Measurements from ENCODE around the gene LENG1. TPM values are rescaled to one million over a fixed set of nuclear protein-coding genes. Genes with fewer than 3 reads are reported as not detected.

Gene LENG1
- total RNA-seq, 1 experiment from 2014 or later: 7.6 TPM

DNA sequence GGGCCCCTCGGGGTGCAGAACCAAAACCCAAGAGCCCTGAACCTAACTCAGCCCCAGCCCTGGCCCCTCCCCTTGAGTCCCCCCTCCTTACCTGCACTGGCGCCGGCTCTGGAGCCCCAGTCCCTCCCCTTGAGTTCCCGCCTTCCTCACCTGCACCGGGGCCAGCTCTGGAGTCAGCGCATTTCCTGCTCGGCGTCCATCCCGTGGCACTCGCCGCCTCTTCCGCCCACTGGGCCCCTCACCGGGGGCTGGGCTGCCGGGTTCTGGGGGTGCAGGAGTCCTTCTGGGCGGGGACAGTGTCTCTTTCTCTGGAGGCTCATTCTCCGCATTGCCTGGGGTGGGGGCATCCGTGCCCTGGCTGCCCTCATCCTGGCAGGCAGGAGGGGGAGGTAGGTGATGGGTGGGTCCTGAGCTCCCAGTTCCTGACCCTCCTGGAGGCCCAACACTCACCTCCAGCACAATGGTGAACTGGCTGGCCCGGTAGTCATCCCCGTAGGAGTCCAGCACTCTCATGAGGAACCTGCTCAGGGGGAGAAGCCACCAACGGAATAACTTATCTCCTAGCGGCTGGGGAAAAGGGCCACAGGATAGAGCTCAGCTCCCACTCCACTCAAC, 51.5 kb downstream of the LENG1 start:
- H3K4me3 ChIP-seq (replicated peaks in 1 of 2; ENCODE audit: low read depth in 1 of 2, low read length in 2 of 2): no peak overlapping the region
- peaks cover 28 to 29% of the 10 kb centered on the region in 2 experiments; a peak in 3 of 4 replicates for H3K36me3 ChIP-seq (ENCODE audit: control insufficient read depth in 1 of 2, insufficient read depth in 2 of 2, low read length in 2 of 2)
- intact Hi-C loops (cut with micrococcal nuclease): no loop called here
- CTCF ChIA-PET: no interaction called here
- peaks cover 30% of the 10 kb centered on the region for H3K79me2 ChIP-seq (ENCODE audit: insufficient read depth, low read length)
- no peaks in the 10 kb centered on the region for H3K9me2 ChIP-seq (ENCODE audit: insufficient read depth)
- DNase-seq (ENCODE audit: low read depth, low spot score) (no peak), ATAC-seq (no peak)
- no peaks in the 10 kb centered on the region for H3K4me1 ChIP-seq (ENCODE audit: control insufficient read depth in 1 of 2, insufficient read depth in 2 of 2, low read length in 2 of 2)
- TF ChIP-seq, protein P1, sequence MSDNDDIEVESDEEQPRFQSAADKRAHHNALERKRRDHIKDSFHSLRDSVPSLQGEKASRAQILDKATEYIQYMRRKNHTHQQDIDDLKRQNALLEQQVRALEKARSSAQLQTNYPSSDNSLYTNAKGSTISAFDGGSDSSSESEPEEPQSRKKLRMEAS (IDR thresholded peaks at IDR 0.05): no peak
- TF ChIP-seq ELF1 (IDR thresholded peaks at IDR 0.05; ENCODE audit: borderline replicate concordance, low read depth) (no peak), EZH2phosphoT487 (IDR thresholded peaks at IDR 0.05; ENCODE audit: borderline replicate concordance) (no peak), ZNF274 (IDR thresholded peaks at IDR 0.05; ENCODE audit: low read depth, low read length) (no peak), TCF7L2 (IDR thresholded peaks at IDR 0.05; ENCODE audit: borderline replicate concordance, extremely low read depth, insufficient read depth, insufficient read length) (no peak), JUND (IDR thresholded peaks at IDR 0.05) (no peak), YY1 (IDR thresholded peaks at IDR 0.05; ENCODE audit: extremely low read depth, insufficient replicate concordance, low read depth, low read length) (no peak), SRF (IDR thresholded peaks at IDR 0.05; ENCODE audit: low read depth) (no peak), CEBPB (IDR thresholded peaks at IDR 0.05; ENCODE audit: low read depth) (no peak), CTCF (IDR thresholded peaks at IDR 0.05 in 2 of 3, conservative IDR thresholded peaks at IDR 0.05 in 1 of 3; ENCODE audit: borderline replicate concordance in 1 of 3, insufficient read depth in 1 of 3, low read depth in 2 of 3, low read length in 2 of 3) (no peak), FOSL1 (IDR thresholded peaks at IDR 0.05; ENCODE audit: low read depth) (no peak)
- TF ChIP-seq, protein P2, sequence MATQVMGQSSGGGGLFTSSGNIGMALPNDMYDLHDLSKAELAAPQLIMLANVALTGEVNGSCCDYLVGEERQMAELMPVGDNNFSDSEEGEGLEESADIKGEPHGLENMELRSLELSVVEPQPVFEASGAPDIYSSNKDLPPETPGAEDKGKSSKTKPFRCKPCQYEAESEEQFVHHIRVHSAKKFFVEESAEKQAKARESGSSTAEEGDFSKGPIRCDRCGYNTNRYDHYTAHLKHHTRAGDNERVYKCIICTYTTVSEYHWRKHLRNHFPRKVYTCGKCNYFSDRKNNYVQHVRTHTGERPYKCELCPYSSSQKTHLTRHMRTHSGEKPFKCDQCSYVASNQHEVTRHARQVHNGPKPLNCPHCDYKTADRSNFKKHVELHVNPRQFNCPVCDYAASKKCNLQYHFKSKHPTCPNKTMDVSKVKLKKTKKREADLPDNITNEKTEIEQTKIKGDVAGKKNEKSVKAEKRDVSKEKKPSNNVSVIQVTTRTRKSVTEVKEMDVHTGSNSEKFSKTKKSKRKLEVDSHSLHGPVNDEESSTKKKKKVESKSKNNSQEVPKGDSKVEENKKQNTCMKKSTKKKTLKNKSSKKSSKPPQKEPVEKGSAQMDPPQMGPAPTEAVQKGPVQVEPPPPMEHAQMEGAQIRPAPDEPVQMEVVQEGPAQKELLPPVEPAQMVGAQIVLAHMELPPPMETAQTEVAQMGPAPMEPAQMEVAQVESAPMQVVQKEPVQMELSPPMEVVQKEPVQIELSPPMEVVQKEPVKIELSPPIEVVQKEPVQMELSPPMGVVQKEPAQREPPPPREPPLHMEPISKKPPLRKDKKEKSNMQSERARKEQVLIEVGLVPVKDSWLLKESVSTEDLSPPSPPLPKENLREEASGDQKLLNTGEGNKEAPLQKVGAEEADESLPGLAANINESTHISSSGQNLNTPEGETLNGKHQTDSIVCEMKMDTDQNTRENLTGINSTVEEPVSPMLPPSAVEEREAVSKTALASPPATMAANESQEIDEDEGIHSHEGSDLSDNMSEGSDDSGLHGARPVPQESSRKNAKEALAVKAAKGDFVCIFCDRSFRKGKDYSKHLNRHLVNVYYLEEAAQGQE (IDR thresholded peaks at IDR 0.05; ENCODE audit: low read depth): no peak
- TF ChIP-seq, protein P3, sequence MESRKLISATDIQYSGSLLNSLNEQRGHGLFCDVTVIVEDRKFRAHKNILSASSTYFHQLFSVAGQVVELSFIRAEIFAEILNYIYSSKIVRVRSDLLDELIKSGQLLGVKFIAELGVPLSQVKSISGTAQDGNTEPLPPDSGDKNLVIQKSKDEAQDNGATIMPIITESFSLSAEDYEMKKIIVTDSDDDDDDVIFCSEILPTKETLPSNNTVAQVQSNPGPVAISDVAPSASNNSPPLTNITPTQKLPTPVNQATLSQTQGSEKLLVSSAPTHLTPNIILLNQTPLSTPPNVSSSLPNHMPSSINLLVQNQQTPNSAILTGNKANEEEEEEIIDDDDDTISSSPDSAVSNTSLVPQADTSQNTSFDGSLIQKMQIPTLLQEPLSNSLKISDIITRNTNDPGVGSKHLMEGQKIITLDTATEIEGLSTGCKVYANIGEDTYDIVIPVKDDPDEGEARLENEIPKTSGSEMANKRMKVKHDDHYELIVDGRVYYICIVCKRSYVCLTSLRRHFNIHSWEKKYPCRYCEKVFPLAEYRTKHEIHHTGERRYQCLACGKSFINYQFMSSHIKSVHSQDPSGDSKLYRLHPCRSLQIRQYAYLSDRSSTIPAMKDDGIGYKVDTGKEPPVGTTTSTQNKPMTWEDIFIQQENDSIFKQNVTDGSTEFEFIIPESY (IDR thresholded peaks at IDR 0.05; ENCODE audit: extremely low read depth, insufficient replicate concordance, low read length): no peak
- H3K27ac ChIP-seq (ENCODE audit: low read depth, low read length): no peak overlapping the region
- H4K20me1 ChIP-seq (ENCODE audit: insufficient read depth): no peaks in the 10 kb centered on the region
- H3K4me2 ChIP-seq (ENCODE audit: low read length): no peak overlapping the region
- RAD21 ChIA-PET (ENCODE audit: low non-redundant PET in 1 of 2, low total read pairs in 2 of 2, uncharacterized antibody in 2 of 2, unreplicated experiment in 2 of 2): no interaction called here
- no peaks in the 10 kb centered on the region for H3K27me3 ChIP-seq (ENCODE audit: insufficient read depth, low read length)
- no peak overlapping the region for H2AFZ ChIP-seq (ENCODE audit: low read depth, low read length, poor library complexity, severe bottlenecking)
- no peaks in the 10 kb centered on the region for H3K9me3 ChIP-seq (ENCODE audit: control insufficient read depth in 1 of 2, insufficient read depth in 1 of 2, low read depth in 1 of 2, low read length in 2 of 2)
- no peak overlapping the region for H3K9ac ChIP-seq (ENCODE audit: low read length)
- POLR2A ChIA-PET: no interaction called here
- BruUV-seq (replicated peaks): no TSS peak

Data from HCT116 (cell line).